ENCODE data around the gene MYCBP. TPM values are rescaled to one million over a fixed set of nuclear protein-coding genes. Genes with fewer than 3 reads are reported as not detected.
"Not testable (repeated sequence)": the region's sequence is repeated elsewhere in the genome, so short reads cannot be mapped to it uniquely, and the experiment has no call there.

MYCBP gene
- total and polyA plus RNA-seq, 2 experiments from 2014 or later = 14.7 to 33.9 TPM

DNA sequence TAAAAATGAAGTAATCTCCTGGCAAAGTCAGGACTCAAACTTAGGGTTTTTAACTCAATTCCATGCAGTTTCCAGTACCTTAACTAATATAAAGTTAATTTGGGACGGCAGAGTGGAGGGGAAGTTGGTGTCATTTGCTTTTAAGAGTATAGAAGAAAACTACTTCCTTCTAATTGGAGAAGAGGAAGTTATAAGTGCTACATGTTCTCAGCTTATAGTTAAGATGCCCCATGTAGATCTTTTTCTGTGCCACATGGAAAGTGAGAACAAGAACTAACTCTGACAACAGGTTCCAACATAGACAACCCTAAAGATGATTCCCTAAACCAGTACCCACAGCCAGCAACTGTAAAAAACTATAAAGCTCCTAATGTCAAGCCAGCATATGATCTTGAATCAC lies 25.1 kb downstream of the MYCBP start:
- Histone ChIP-seq H3K27ac (no peak overlapping the region), H3K4me3 (no peak overlapping the region), H3K79me2 (peaks cover 36% of the 10 kb centered on the region), H3K4me1 (ENCODE audit: insufficient read depth) (no peaks in the 10 kb centered on the region), H3K9me2 (replicated peaks; ENCODE audit: insufficient read depth) (no peaks in the 10 kb centered on the region), H3K36me3 (replicated peaks; ENCODE audit: insufficient read depth, low read depth) (peaks cover 7% of the 10 kb centered on the region), H4K20me1 (ENCODE audit: insufficient read depth, poor library complexity, severe bottlenecking) (peaks cover 28% of the 10 kb centered on the region), H3K9me3 (ENCODE audit: low read depth) (no peaks in the 10 kb centered on the region), H2AFZ (no peak overlapping the region), H3K4me2 (no peak overlapping the region), H3K27me3 (no peaks in the 10 kb centered on the region)
- DNase-seq (ENCODE audit: low spot score) = no peak
- TF ChIP-seq EZH2phosphoT487 (IDR thresholded peaks at IDR 0.05; ENCODE audit: low read depth, severe bottlenecking, unreplicated experiment) = no peak
- no peak for TF ChIP-seq EZH2 (IDR thresholded peaks at IDR 0.05; ENCODE audit: borderline replicate concordance)
- TF ChIP-seq, protein P1, sequence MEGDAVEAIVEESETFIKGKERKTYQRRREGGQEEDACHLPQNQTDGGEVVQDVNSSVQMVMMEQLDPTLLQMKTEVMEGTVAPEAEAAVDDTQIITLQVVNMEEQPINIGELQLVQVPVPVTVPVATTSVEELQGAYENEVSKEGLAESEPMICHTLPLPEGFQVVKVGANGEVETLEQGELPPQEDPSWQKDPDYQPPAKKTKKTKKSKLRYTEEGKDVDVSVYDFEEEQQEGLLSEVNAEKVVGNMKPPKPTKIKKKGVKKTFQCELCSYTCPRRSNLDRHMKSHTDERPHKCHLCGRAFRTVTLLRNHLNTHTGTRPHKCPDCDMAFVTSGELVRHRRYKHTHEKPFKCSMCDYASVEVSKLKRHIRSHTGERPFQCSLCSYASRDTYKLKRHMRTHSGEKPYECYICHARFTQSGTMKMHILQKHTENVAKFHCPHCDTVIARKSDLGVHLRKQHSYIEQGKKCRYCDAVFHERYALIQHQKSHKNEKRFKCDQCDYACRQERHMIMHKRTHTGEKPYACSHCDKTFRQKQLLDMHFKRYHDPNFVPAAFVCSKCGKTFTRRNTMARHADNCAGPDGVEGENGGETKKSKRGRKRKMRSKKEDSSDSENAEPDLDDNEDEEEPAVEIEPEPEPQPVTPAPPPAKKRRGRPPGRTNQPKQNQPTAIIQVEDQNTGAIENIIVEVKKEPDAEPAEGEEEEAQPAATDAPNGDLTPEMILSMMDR (IDR thresholded peaks at IDR 0.05; ENCODE audit: poor library complexity) = no peak
- WGBS (ENCODE audit: low lambda C conversion rate, missing lambda C conversion rate) = 100% methylated on average over 1 of the region's 1 CpG

DNA sequence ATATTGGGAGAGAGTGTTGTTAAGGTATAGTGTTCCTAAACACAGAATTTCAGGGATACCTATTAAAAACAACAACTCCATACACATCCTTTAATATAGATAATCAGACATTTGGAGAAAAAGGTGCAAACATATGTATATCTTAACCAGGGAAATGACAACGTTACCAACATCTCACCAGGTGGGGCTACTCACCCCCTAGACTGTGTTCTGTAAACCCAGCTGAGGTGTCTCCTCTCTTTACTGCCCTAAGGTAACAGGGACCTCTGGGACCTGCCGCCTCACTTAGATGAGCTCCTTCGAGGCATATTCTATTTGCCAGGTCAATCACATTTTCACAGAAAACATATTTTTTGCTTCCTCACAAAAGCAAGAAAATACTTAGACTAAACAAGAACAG lies 26.9 kb downstream of the MYCBP start:
- DNase-seq (ENCODE audit: low spot score) = no peak
- Histone ChIP-seq H3K4me2 (no peak overlapping the region), H2AFZ (no peak overlapping the region), H3K27me3 (no peaks in the 10 kb centered on the region), H3K27ac (no peak overlapping the region), H4K20me1 (ENCODE audit: insufficient read depth, poor library complexity, severe bottlenecking) (peaks cover 26% of the 10 kb centered on the region), H3K36me3 (replicated peaks; ENCODE audit: insufficient read depth, low read depth) (peaks cover 7% of the 10 kb centered on the region), H3K79me2 (peaks cover 32% of the 10 kb centered on the region), H3K4me1 (ENCODE audit: insufficient read depth) (no peaks in the 10 kb centered on the region), H3K9me3 (ENCODE audit: low read depth) (no peaks in the 10 kb centered on the region), H3K9me2 (replicated peaks; ENCODE audit: insufficient read depth) (no peaks in the 10 kb centered on the region), H3K4me3 (no peak overlapping the region)
- WGBS (ENCODE audit: low lambda C conversion rate, missing lambda C conversion rate) = 78% methylated on average over 3 of the region's 3 CpGs
- no peak for TF ChIP-seq EZH2 (IDR thresholded peaks at IDR 0.05; ENCODE audit: borderline replicate concordance)
- TF ChIP-seq, protein P1 (IDR thresholded peaks at IDR 0.05; ENCODE audit: poor library complexity) = no peak

DNA sequence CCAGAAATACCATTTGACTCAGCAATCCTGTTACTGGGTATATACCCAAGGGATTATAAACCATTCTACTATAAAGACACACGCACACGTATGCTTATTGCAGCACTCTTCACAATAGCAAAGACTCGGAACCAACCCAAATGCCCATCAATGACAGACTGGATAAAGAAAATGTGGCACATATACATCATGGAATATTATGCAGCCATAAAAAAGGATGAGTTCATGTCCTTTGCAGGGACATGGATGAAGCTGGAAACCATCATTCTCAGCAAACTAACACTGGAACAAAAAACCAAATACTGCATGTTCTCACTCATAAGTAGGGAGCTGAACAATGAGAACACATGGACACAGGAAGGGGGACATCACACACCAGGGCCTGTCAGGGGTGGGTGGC lies 28.1 kb downstream of the MYCBP start:
- not testable (repeated sequence) for H3K4me2 ChIP-seq; H3K9me2 ChIP-seq (replicated peaks; ENCODE audit: insufficient read depth); H3K4me3 ChIP-seq; H3K36me3 ChIP-seq (replicated peaks; ENCODE audit: insufficient read depth, low read depth); H3K27ac ChIP-seq; H2AFZ ChIP-seq; H3K4me1 ChIP-seq (ENCODE audit: insufficient read depth); DNase-seq (ENCODE audit: low spot score); H3K27me3 ChIP-seq; H3K9me3 ChIP-seq (ENCODE audit: low read depth)
- Histone ChIP-seq H4K20me1 (ENCODE audit: insufficient read depth, poor library complexity, severe bottlenecking) (peaks cover 23% of the 10 kb centered on the region), H3K79me2 (peaks cover 32% of the 10 kb centered on the region)
- WGBS (ENCODE audit: low lambda C conversion rate, missing lambda C conversion rate) = 100% methylated on average over 3 of the region's 3 CpGs

DNA sequence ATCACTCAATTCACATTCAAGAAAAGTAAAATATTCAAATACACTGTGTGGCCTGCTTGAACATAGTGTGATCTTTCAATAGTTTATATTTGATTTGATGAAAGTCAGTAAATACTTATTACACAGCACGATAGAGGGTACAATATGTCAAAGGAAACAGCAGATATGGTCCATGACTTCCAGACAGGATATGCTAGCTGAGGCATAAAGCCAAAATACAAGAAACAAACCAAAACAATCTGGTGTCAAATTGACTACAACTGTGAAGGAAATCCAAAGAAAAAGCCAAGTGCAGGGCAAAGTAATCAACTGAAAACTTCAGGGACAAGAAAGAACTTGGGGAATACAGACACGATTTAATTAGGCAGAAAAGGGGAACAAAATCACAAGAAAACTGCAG lies 32.9 kb downstream of the MYCBP start:
- TF ChIP-seq, protein P1 (IDR thresholded peaks at IDR 0.05; ENCODE audit: poor library complexity) = no peak
- TF ChIP-seq EZH2phosphoT487 (IDR thresholded peaks at IDR 0.05; ENCODE audit: low read depth, severe bottlenecking, unreplicated experiment) = no peak
- H3K36me3 ChIP-seq (replicated peaks; ENCODE audit: insufficient read depth, low read depth) = peaks cover 4% of the 10 kb centered on the region
- H4K20me1 ChIP-seq (ENCODE audit: insufficient read depth, poor library complexity, severe bottlenecking) = peaks cover 19% of the 10 kb centered on the region
- H3K4me3 ChIP-seq = no peak overlapping the region
- DNase-seq (ENCODE audit: low spot score) = no peak
- H3K9me3 ChIP-seq (ENCODE audit: low read depth) = no peaks in the 10 kb centered on the region
- no peaks in the 10 kb centered on the region for H3K9me2 ChIP-seq (replicated peaks; ENCODE audit: insufficient read depth)
- 90% methylated on average over 2 of the region's 2 CpGs for WGBS (ENCODE audit: low lambda C conversion rate, missing lambda C conversion rate)
- H3K4me1 ChIP-seq (ENCODE audit: insufficient read depth) = no peaks in the 10 kb centered on the region
- no peak overlapping the region for H2AFZ ChIP-seq
- H3K27me3 ChIP-seq = no peaks in the 10 kb centered on the region
- H3K27ac ChIP-seq = no peak overlapping the region
- H3K4me2 ChIP-seq = no peak overlapping the region
- peaks cover 8% of the 10 kb centered on the region for H3K79me2 ChIP-seq

All from hepatocyte (in vitro differentiated cells).